Superior temporal gyrus (tissue), 1 donor: ENCODE results near the gene NDUFAF7.
A peak's percentile ranks its signal among the peaks of the same experiment; 100 is the strongest.
"Not testable (repeated sequence)": the region's sequence is repeated elsewhere in the genome, so short reads cannot be mapped to it uniquely, and the experiment has no call there.

ENCODE experiments used
- DNase-seq: peaks from one replicate; pipeline ENCODE4 v3.0.0-alpha.2; 2016; ENCODE audit errors: extremely low spot score

Gene NDUFAF7, protein sequence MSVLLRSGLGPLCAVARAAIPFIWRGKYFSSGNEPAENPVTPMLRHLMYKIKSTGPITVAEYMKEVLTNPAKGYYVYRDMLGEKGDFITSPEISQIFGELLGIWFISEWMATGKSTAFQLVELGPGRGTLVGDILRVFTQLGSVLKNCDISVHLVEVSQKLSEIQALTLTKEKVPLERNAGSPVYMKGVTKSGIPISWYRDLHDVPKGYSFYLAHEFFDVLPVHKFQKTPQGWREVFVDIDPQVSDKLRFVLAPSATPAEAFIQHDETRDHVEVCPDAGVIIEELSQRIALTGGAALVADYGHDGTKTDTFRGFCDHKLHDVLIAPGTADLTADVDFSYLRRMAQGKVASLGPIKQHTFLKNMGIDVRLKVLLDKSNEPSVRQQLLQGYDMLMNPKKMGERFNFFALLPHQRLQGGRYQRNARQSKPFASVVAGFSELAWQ

DNA sequence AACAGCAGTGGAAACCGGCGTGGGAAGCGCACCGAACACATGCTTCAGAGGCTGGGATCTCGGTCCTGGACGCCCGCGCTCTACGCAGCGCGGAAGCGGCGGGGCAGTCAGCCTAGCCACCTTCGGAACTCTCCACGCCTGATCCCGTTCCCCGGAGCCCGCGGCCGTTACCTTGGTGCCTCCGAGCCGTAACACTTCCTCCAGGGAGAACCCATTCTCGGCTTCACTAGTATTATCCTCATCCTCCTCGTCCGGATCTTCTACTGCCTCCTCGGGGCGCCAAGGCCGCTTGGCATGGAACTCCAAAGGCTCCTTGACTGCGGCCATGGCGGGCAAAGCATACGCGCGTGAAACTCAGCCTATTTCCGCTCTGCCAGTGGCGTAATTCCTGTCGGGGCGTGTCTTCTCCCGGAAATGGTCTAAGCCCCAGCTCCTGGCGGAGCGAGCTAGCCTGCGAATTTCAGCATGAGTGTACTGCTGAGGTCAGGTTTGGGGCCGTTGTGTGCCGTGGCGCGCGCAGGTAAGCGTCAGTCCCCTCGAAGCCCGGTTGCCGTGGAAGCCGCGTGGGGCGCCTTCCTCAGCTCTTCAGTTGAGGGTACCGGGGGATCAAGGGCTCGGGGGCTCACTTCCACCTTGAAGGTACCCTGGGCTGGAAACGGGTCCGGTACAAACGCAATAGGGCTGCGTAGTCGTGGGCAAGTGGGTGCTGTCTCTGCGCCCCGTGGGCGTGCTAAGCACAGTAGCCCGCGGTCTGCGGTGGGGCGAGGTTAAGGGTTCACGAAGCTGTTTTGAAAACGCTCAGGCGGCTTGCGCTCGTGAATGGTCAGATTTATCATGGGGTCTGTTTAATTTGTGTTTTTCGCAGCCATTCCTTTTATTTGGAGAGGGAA, at the start of gene NDUFAF7, which contains the start of gene CEBPZ:
Gene NDUFAF7 (plus strand): TSS at position 418 of the 890 bp plus-strand sequence. CDS start 48 bp downstream, at position 466.
Gene CEBPZ (minus strand): TSS at position 356 of the 890 bp plus-strand sequence. CDS start 29 bp downstream, at position 327.
- peak; percentile 97 for DNase-seq

GRCh38 chr2:37181726-37182684, 49.5 kb upstream of the NDUFAF7 start:
- no peak for DNase-seq

- DNase-seq, result no peak
These were observed 42.9 kb upstream of the NDUFAF7 start, which contains the start of gene SULT6B1 for GRCh38 chr2:37188570-37188969. Gene SULT6B1, minus strand, starts transcription at chr2:37188670. Its CDS starts 30 bp downstream, at chr2:37188640.

- DNase-seq, result no peak
These were observed 41.9 kb upstream of the NDUFAF7 start for GRCh38 chr2:37189452-37190153.

GRCh38 chr2:37190290-37190689, 41.2 kb upstream of the NDUFAF7 start:
- no peak for DNase-seq

GRCh38 chr2:37191253-37191652, 40.2 kb upstream of the NDUFAF7 start:
- DNase-seq, result no peak

- DNase-seq, result no peak
These were observed 39.7 kb upstream of the NDUFAF7 start for GRCh38 chr2:37191747-37192146.

- DNase-seq, result no peak
These were observed 38.9 kb upstream of the NDUFAF7 start for GRCh38 chr2:37192551-37192950.

- DNase-seq, result not testable (repeated sequence)
These were observed 35.6 kb upstream of the NDUFAF7 start for GRCh38 chr2:37195862-37196319.

DNA sequence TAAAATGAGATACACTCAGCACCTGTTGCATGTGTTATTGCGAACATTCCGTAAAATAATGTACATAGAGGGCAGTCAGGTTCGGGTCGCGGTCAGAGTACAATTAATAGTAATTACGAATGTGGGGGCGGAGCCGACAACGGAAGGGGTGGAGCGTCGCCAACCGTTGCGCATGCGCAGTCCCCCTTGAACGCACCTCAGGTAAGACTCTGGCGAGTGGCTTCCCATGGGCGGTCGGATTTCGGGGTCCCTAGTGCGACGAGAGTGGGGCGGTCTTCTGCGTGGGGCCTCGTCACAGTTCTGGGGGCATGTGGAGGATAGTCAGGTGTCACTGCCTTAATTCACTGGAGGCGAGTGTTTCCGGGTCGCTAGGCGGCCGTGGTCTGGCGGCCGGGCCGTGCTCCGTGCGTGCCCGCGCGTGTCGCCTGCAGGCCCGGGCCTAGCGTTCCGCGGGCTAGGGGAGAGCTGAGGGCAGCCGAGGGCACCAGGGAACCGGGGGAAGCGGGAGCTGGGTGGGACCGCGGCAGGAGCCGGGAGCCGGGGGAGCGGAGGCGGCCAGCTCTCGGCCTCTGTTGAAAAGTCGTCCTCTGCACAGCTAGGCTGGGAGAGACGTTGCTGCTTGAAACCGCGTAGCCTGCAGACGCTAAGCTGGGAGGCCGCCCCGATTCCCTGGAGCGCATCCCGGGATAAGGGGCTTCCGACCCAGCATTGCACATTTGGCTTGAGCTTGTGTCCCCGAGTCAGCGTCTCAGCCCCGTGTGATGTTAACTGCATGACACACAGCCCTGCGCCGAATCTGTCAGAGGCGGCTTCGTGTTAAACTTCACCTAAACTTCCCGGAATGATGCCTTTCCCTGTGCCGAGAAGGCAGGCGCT, 34.9 kb upstream of the NDUFAF7 start, which contains the start of gene CEBPZOS:
Gene CEBPZOS (plus strand): TSS at position 177 of the 876 bp plus-strand sequence. CDS start 3,209 bp downstream, outside the sequence.
- DNase-seq, result peak; percentile 89

- no peak for DNase-seq
These were observed 32.8 kb upstream of the NDUFAF7 start for GRCh38 chr2:37198681-37199065.

GRCh38 chr2:37201208-37201607, 30.2 kb upstream of the NDUFAF7 start:
- DNase-seq, result no peak

GRCh38 chr2:37201766-37202165, 29.7 kb upstream of the NDUFAF7 start:
- DNase-seq, result no peak

- DNase-seq, result no peak
These were observed 27.8 kb upstream of the NDUFAF7 start for GRCh38 chr2:37203708-37204107.

DNA sequence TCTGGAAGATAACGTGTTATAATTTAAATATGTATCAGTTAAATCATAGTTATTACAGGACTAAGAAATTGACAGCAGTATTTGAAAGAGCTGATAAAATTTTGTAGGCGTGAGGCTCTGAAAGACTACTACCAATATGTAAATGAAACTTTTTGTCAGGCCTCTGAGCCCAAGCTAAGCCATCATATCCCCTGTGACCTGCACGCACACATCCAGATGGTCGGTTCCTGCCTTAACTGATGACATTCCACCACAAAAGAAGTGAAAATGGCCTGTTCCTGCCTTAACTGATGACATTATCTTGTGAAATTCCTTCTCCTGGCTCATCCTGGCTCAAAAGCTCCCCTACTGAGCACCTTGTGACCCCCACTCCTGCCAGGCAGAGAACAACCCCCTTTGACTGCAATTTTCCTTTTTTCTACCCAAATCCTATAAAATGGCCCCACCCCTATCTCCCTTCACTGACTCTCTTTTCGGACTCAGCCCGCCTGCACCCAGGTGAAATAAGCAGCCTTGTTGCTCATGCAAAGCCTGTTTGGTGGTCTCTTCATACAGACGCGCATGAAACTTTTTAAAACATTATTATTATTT, 26.3 kb upstream of the NDUFAF7 start:
- not testable (repeated sequence) for DNase-seq

DNA sequence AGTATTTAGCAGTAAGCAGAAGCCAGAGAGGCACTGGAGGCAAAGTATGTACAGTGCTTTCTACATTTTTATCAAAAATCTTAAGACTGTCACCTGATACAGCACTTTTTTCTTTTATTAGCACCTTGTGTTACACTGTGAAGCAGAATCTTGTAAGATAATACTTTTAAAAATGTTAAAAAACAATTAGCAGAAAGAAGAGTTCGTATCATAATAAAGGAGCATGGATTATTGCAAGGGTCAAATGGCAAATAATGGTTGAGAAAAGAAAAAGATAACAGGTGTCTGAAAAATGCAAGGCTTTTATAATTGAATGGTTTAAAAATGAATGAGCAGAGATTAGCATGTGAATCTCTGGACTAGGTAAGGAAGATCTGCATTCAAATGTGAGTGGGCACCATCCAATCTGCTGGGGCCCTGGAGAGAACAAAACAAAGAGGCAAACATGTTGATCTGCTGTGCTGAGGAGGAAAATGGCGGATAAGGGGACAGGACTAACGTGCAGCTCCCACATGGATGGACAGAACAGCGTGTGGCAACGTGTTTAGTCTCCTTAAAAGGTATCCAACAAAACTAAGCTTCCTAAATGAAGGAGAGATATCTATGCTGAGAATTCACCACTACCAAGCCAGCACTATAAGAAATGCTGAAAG, 25.6 kb upstream of the NDUFAF7 start:
- no peak for DNase-seq

GRCh38 chr2:37206760-37207159, 24.7 kb upstream of the NDUFAF7 start:
- not testable (repeated sequence) for DNase-seq

DNA sequence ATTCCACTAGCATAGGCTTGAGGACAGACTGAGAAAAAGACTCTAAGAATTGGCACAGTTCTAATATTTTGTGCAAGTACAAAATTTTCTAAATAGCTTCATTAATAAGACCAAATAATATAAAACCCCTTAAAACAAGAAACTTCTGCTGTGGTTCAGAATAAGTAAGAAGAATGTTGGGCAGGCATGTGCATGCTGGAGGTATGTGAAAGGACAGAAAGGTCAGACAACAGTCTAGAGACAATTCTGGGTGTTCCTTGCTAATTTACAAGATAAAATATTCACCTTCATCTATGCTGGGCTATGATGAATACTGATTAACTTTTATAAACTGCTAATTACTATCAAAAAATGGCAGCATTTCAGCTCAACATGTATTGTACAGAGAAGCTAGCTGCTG, 20.2 kb upstream of the NDUFAF7 start:
- no peak for DNase-seq
